Brain pericyte (primary cell): Measurements from ENCODE around the gene HIVEP3.
"Not testable (repeated sequence)": the region's sequence is repeated elsewhere in the genome, so short reads cannot be mapped to it uniquely, and the experiment has no call there.

Experiments
- DNase-seq: peaks from one replicate; pipeline ENCODE4 v3.0.0-alpha.2; 2012; ENCODE audit warnings: low read depth, low spot score

Gene HIVEP3

GRCh38 chr1:41562328-41562727 lies 356.4 kb downstream of the HIVEP3 start:
- no peak for DNase-seq

- DNase-seq = no peak
Observed at GRCh38 chr1:41560931-41561330, 357.8 kb downstream of the HIVEP3 start.

GRCh38 chr1:41560496-41560895 lies 358.2 kb downstream of the HIVEP3 start:
- no peak for DNase-seq

- DNase-seq = no peak
Observed at GRCh38 chr1:41559331-41559730, 359.4 kb downstream of the HIVEP3 start.

GRCh38 chr1:41558761-41559171 lies 360.0 kb downstream of the HIVEP3 start:
- no peak for DNase-seq

GRCh38 chr1:41557751-41558455 lies 360.8 kb downstream of the HIVEP3 start:
- DNase-seq = no peak

- DNase-seq = not testable (repeated sequence)
Observed at GRCh38 chr1:41554746-41555145, 364.0 kb downstream of the HIVEP3 start.

- DNase-seq = no peak
Observed at GRCh38 chr1:41547781-41548560, 370.8 kb downstream of the HIVEP3 start.

GRCh38 chr1:41547336-41547735 lies 371.4 kb downstream of the HIVEP3 start:
- DNase-seq = no peak

- DNase-seq = no peak
Observed at GRCh38 chr1:41546833-41547135, 371.9 kb downstream of the HIVEP3 start.

GRCh38 chr1:41545996-41546832 lies 372.5 kb downstream of the HIVEP3 start:
- DNase-seq = no peak

- DNase-seq = no peak
Observed at GRCh38 chr1:41542196-41542930, 376.4 kb downstream of the HIVEP3 start.

- DNase-seq = no peak
Observed at GRCh38 chr1:41541592-41541952, 377.1 kb downstream of the HIVEP3 start.

- DNase-seq = no peak
Observed at GRCh38 chr1:41540886-41541591, 377.7 kb downstream of the HIVEP3 start.

- DNase-seq = no peak
Observed at GRCh38 chr1:41539999-41540398, 378.7 kb downstream of the HIVEP3 start.

- DNase-seq = no peak
Observed at GRCh38 chr1:41539418-41539805, 379.3 kb downstream of the HIVEP3 start.

GRCh38 chr1:41538741-41539417 lies 379.8 kb downstream of the HIVEP3 start:
- no peak for DNase-seq

- DNase-seq = peak; percentile 27
Observed at GRCh38 chr1:41537788-41538351, 380.9 kb downstream of the HIVEP3 start.

- no peak for DNase-seq
Observed at GRCh38 chr1:41537251-41537650, 381.5 kb downstream of the HIVEP3 start.

- no peak for DNase-seq
Observed at GRCh38 chr1:41536361-41536802, 382.3 kb downstream of the HIVEP3 start.
